ENCODE results near the gene DGKB. TPM values are rescaled to one million over a fixed set of nuclear protein-coding genes. Genes with fewer than 3 reads are reported as not detected.

Gene DGKB
- total and polyA plus RNA-seq, 8 donors = 0.20 to 260 (median 3.2) TPM; not detected in 4

- no peak overlapping the region for H3K27ac ChIP-seq
- H3K4me1 ChIP-seq = peaks cover 0 to 6% (median 0%) of the 10 kb centered on the region in 4 donors
- H3K9me3 ChIP-seq = no peaks in the 10 kb centered on the region
- TF ChIP-seq POLR2AphosphoS5 (IDR thresholded peaks at IDR 0.05) = no peak
- no peak for TF ChIP-seq POLR2A (IDR thresholded peaks at IDR 0.05)
- no peak for TF ChIP-seq EP300 (IDR thresholded peaks at IDR 0.05)
- TF ChIP-seq, protein P1, sequence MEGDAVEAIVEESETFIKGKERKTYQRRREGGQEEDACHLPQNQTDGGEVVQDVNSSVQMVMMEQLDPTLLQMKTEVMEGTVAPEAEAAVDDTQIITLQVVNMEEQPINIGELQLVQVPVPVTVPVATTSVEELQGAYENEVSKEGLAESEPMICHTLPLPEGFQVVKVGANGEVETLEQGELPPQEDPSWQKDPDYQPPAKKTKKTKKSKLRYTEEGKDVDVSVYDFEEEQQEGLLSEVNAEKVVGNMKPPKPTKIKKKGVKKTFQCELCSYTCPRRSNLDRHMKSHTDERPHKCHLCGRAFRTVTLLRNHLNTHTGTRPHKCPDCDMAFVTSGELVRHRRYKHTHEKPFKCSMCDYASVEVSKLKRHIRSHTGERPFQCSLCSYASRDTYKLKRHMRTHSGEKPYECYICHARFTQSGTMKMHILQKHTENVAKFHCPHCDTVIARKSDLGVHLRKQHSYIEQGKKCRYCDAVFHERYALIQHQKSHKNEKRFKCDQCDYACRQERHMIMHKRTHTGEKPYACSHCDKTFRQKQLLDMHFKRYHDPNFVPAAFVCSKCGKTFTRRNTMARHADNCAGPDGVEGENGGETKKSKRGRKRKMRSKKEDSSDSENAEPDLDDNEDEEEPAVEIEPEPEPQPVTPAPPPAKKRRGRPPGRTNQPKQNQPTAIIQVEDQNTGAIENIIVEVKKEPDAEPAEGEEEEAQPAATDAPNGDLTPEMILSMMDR (IDR thresholded peaks at IDR 0.05) = no peak
- WGBS, 5 donors = 91 to 96% (median 94%) methylated on average over 1 of the region's 1 CpG
- no peaks in the 10 kb centered on the region for H3K27me3 ChIP-seq
- intact Hi-C loops (cut with DNase I; ENCODE audit: low total_unique reads) = no loop called here
- no peak for DNase-seq
- H3K36me3 ChIP-seq = no peaks in the 10 kb centered on the region
- no peak overlapping the region for H3K4me3 ChIP-seq
These were observed 566.3 kb downstream of the DGKB start for GRCh38 chr7:14336256-14336655.

- H3K27me3 ChIP-seq = no peaks in the 10 kb centered on the region
- 28 to 65% (median 41%) methylated on average over 5 of the region's 5 CpGs for WGBS, 5 donors
- H3K9me3 ChIP-seq = no peaks in the 10 kb centered on the region
- no peaks in the 10 kb centered on the region for H3K4me1 ChIP-seq
- no peak for TF ChIP-seq POLR2A (IDR thresholded peaks at IDR 0.05)
- TF ChIP-seq, protein P1 (IDR thresholded peaks at IDR 0.05) = no peak
- no peak for TF ChIP-seq EP300 (IDR thresholded peaks at IDR 0.05)
- no peak for TF ChIP-seq POLR2AphosphoS5 (IDR thresholded peaks at IDR 0.05)
- H3K36me3 ChIP-seq = no peaks in the 10 kb centered on the region
- no peak overlapping the region for H3K4me3 ChIP-seq
- H3K27ac ChIP-seq = no peak overlapping the region
- DNase-seq = no peak
- intact Hi-C loops (cut with DNase I; ENCODE audit: low total_unique reads) = no loop called here
These were observed 570.4 kb downstream of the DGKB start for GRCh38 chr7:14332155-14332554.

DNA sequence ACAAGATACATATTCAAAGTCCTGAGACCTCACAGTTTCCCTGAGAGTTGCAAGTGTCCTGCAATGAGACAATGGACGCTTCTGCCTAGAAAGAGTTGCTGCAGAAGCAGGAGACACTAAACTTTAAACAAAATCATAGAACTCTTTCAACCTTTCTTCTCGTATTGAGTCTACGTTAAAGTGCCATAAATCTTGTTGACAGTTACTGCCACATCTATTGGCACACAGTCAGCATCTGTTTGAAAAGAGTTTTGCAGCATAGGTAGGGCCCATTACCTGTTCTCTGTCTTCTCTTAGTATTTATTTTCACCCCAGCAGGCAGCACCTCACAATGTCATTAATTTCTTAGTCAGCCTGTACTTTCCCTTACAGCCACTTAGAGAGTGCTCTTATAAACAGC, 577.8 kb downstream of the DGKB start:
- no peak for DNase-seq
- Histone ChIP-seq H3K9me3 (peaks cover 0 to 8% (median 0%) of the 10 kb centered on the region in 4 donors), H3K36me3 (no peaks in the 10 kb centered on the region), H3K27ac (no peak overlapping the region), H3K4me3 (no peak overlapping the region), H3K27me3 (no peaks in the 10 kb centered on the region), H3K4me1 (no peaks in the 10 kb centered on the region)
- intact Hi-C loops (cut with DNase I; ENCODE audit: low total_unique reads) = no loop called here
- 30 to 41% (median 38%) methylated on average over 3 of the region's 3 CpGs for WGBS, 5 donors
- TF ChIP-seq, protein P1 (IDR thresholded peaks at IDR 0.05) = no peak
- no peak for TF ChIP-seq POLR2AphosphoS5 (IDR thresholded peaks at IDR 0.05)
- TF ChIP-seq POLR2A (IDR thresholded peaks at IDR 0.05) = no peak
- TF ChIP-seq EP300 (IDR thresholded peaks at IDR 0.05) = no peak

DNA sequence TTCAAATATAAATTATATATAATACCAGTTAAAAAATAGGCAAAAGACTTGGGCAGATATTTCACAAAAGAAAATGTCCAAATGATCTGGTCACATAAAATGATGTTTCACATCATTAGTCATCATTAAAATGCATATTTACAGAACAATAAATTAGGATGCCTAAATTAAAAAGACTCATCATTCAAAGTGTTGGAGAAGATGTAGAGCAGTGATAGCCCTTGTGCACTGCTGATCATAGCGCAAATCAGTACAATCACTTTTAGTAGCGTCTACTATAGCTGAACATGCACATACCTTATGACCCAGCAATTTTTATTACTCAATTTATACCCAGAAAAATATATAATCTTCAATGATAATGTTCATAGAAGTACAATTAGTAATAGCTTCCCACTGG, 579.8 kb downstream of the DGKB start:
- H3K27me3 ChIP-seq = no peaks in the 10 kb centered on the region
- H3K4me3 ChIP-seq = no peak overlapping the region
- H3K4me1 ChIP-seq = no peaks in the 10 kb centered on the region
- peaks cover 0 to 8% (median 0%) of the 10 kb centered on the region in 4 donors for H3K9me3 ChIP-seq
- TF ChIP-seq POLR2AphosphoS5 (IDR thresholded peaks at IDR 0.05) (no peak), EP300 (IDR thresholded peaks at IDR 0.05) (no peak), POLR2A (IDR thresholded peaks at IDR 0.05) (no peak)
- TF ChIP-seq, protein P1 (IDR thresholded peaks at IDR 0.05) = no peak
- intact Hi-C loops (cut with DNase I; ENCODE audit: low total_unique reads) = no loop called here
- WGBS, 5 donors = 91 to 96% (median 94%) methylated on average over 2 of the region's 2 CpGs
- DNase-seq = no peak
- no peaks in the 10 kb centered on the region for H3K36me3 ChIP-seq
- no peak overlapping the region for H3K27ac ChIP-seq

Measured in stomach (tissue), 9 donors.